ENCODE results near the gene PPM1H.

PPM1H gene

GRCh38 chr12:62930546-62931425, 4.2 kb downstream of the PPM1H start:
- no peak for TF ChIP-seq CTCF (conservative IDR thresholded peaks at IDR 0.05; ENCODE audit: low read depth)
- ChIA-PET POLR2A (ENCODE audit: low non-redundant PET) (no interaction called here), CTCF (no interaction called here)
- DNase-seq (ENCODE audit: low spot score), result no peak
- H3K27ac ChIP-seq, result no peak overlapping the region

DNA sequence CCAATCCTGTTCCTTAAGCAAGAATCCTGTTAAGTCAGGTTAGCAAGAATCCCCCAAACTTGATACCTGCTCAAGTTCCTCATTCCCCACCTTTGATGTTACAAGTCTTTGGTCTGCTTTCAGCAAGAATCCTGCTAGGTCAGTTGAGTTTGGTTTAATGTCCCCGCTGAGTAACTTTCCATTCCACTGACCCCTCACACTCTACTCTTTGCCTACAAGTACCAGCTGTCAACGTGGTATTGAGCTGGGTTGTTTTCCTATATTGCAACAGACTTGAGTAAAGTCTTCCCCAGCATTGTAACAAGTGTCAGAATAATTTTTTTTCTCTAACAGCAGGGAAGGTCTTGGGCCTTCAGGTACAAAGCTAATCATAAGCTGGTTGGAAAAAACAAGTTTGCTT, 6.3 kb downstream of the PPM1H start:
- CTCF ChIA-PET, result no interaction called here

DNA sequence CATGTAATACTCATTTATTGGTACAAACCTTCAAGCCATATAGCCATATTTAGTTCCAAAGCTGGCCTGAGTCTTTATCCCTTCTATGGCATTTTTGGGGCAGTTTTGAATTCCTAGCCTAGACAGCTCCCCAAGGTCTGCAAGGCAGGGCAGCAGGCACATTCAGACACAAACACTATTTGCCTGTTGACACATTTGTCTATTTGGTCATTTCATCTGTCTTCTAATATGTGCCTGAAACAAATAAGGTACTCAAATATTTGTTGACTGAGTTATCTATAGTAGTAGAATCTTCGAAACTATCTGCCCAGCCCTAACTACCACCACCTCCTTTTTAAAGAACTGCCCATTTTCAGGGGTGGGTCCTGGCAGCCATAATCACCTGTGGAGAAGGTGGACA, 9.3 kb downstream of the PPM1H start:
- DNase-seq (ENCODE audit: low spot score), result no peak
- H3K27ac ChIP-seq, result no peak overlapping the region
- no peak for TF ChIP-seq CTCF (conservative IDR thresholded peaks at IDR 0.05; ENCODE audit: low read depth)
- POLR2A ChIA-PET (ENCODE audit: low non-redundant PET), result no interaction called here
- CTCF ChIA-PET, result no interaction called here

More for the DNA sequence above, 6.3 kb downstream of the PPM1H start:
- H3K27ac ChIP-seq, result no peak overlapping the region
- no peak for TF ChIP-seq CTCF (conservative IDR thresholded peaks at IDR 0.05; ENCODE audit: low read depth)
- POLR2A ChIA-PET (ENCODE audit: low non-redundant PET), result no interaction called here
- DNase-seq (ENCODE audit: low spot score), result no peak

- H3K27ac ChIP-seq, result no peak overlapping the region
- CTCF ChIA-PET, result no interaction called here
- DNase-seq (ENCODE audit: low spot score), result no peak
- POLR2A ChIA-PET (ENCODE audit: low non-redundant PET), result no interaction called here
- no peak for TF ChIP-seq CTCF (conservative IDR thresholded peaks at IDR 0.05; ENCODE audit: low read depth)
Observed at GRCh38 chr12:62924084-62924483, 10.9 kb downstream of the PPM1H start.

GRCh38 chr12:62922539-62922938, 12.4 kb downstream of the PPM1H start:
- no peak for DNase-seq (ENCODE audit: low spot score)
- no peak overlapping the region for H3K27ac ChIP-seq
- TF ChIP-seq CTCF (conservative IDR thresholded peaks at IDR 0.05; ENCODE audit: low read depth), result no peak
- ChIA-PET CTCF (no interaction called here), POLR2A (ENCODE audit: low non-redundant PET) (no interaction called here)

DNA sequence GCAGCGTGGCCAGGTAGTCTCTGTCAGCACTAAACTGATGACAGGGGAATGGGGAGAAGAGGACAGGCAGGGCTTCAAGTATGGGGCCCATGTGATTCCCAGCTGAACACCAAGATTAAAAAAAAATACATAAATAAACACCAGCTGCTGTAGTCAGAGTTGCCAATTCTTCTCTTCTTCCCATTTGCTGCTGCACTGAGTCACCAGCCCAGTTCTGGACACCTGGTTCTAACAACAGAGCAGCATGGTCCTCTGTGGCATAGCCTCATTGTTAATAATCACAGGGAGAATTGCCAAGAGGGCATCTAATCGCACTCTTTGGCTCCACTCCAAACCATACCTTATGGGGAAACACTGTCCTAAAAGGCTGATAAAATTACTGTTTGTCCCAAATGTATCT, 15.1 kb downstream of the PPM1H start:
- no peak overlapping the region for H3K27ac ChIP-seq
- ChIA-PET POLR2A (ENCODE audit: low non-redundant PET) (no interaction called here), CTCF (interaction anchor here (0.6 kb wide), 2 partner anchors 112 to 376 kb away, joined by 3 to 5 read pairs; no protein-coding TSS in a partner anchor)
- DNase-seq (ENCODE audit: low spot score), result peak; percentile 11
- no peak for TF ChIP-seq CTCF (conservative IDR thresholded peaks at IDR 0.05; ENCODE audit: low read depth)

Measured in RWPE1 (cell line).